ENCODE measurements around the gene NPM1.
"Not testable (repeated sequence)": the region's sequence is repeated elsewhere in the genome, so short reads cannot be mapped to it uniquely, and the experiment has no call there.

Gene NPM1

GRCh38 chr5:171369056-171369455 lies 18.6 kb upstream of the NPM1 start:
- H3K27ac Mint-ChIP-seq, result no peak overlapping the region
- no peaks in the 10 kb centered on the region for H3K9me3 Mint-ChIP-seq
- H3K4me3 Mint-ChIP-seq, result no peak overlapping the region
- H3K36me3 Mint-ChIP-seq, result no peaks in the 10 kb centered on the region
- DNase-seq (ENCODE audit: low spot score in 2 of 2) (no peak), ATAC-seq (no peak)
- no peaks in the 10 kb centered on the region for H3K4me1 Mint-ChIP-seq

DNA sequence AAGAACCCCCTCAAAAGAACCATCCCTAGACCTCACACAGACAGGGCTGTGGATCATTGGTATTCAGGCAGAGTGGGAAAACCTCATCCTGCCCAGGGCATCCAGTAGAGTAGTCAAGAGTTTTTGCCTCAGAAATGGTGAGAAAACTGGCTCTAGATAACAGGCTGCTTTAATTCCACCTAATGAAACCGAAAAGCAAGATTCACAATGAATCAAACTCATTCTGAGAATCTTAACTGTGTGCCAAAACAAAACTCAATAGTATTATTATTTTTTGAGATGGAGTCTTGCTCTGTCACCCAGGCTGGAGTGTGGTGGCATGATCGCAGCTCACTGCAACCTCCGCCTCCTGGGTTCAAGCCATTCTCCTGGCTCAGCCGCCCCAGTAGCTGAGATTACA lies 17.8 kb upstream of the NPM1 start:
- H3K4me3 Mint-ChIP-seq, result no peak overlapping the region
- DNase-seq (ENCODE audit: low spot score in 2 of 2) (no peak), ATAC-seq (peak; percentile 57)
- H3K36me3 Mint-ChIP-seq, result no peaks in the 10 kb centered on the region
- H3K27ac Mint-ChIP-seq, result no peak overlapping the region
- H3K9me3 Mint-ChIP-seq, result no peaks in the 10 kb centered on the region
- H3K4me1 Mint-ChIP-seq, result no peaks in the 10 kb centered on the region

DNA sequence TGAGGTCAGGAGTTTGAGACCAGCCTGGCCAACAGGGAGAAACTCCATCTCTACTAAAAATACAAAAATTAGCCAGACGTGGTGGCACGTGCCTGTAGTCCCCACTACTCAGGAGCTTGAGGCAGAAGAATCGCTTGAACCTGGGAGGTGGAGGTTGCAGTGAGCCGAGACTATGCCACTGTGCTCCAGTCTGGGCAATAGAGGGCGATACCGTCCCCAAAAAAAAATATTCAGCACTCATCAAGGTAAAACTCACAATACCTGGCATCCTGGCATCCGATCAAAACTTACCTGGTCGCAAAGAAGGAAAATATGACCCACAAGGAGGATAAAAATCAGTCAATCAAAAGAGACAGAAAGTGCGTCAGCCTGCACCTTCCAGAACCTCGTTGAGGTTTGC lies 16.8 kb upstream of the NPM1 start:
- not testable (repeated sequence) for H3K9me3 Mint-ChIP-seq; ATAC-seq; H3K4me1 Mint-ChIP-seq; H3K4me3 Mint-ChIP-seq; H3K27ac Mint-ChIP-seq; H3K36me3 Mint-ChIP-seq; DNase-seq (ENCODE audit: low spot score in 2 of 2)

- Mint-ChIP-seq H3K9me3 (no peaks in the 10 kb centered on the region), H3K4me3 (no peak overlapping the region), H3K4me1 (no peaks in the 10 kb centered on the region), H3K27ac (no peak overlapping the region), H3K36me3 (no peaks in the 10 kb centered on the region)
- DNase-seq (ENCODE audit: low spot score in 2 of 2) (no peak), ATAC-seq (no peak)
Measured at GRCh38 chr5:171371326-171371725, 16.3 kb upstream of the NPM1 start.

DNA sequence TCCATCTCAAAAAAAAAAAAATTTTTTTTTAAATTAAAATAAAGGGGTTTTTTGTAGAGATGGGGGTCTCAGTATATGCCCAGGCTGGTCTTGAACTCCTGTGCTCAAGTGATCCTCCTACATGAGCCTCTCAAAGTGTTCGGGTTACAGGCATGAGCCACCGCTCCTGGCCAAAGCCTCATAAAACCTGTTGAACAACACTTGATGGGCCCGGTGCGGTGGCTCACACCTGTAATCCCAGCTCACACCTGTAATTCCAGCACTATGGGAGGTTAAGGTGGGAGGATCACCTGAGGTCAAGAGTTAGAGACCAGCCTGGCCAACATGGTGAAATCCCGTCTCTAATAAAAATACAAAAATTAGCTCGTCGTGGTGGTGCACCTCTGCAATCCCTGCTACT lies 7.7 kb upstream of the NPM1 start:
- H3K36me3 Mint-ChIP-seq, result no peaks in the 10 kb centered on the region
- H3K4me1 Mint-ChIP-seq, result no peaks in the 10 kb centered on the region
- no peak overlapping the region for H3K4me3 Mint-ChIP-seq
- DNase-seq (ENCODE audit: low spot score in 2 of 2) (no peak), ATAC-seq (no peak)
- no peak overlapping the region for H3K27ac Mint-ChIP-seq
- no peaks in the 10 kb centered on the region for H3K9me3 Mint-ChIP-seq

DNA sequence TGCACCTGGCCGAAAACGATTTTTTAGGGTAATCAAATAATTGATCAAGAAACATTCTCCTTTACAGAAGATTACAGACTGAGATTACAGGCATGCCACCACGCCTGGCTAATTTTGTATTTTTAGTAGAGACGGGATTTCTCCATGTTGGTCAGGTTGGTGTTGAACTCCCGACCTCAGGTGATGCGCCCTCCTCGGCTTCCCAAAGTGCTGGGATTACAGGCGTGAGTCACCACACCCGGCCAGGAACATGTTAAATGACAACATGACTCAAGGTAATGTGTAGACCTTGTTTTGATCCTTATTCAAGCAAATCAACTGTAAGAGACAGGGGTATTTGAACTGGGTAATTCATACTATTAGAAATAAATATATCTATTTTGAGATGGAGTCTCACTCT lies 3.2 kb upstream of the NPM1 start:
- peaks cover 25% of the 10 kb centered on the region for H3K4me1 Mint-ChIP-seq
- H3K36me3 Mint-ChIP-seq, result peaks cover 28% of the 10 kb centered on the region
- ATAC-seq; DNase-seq (ENCODE audit: low spot score in 2 of 2); H3K9me3 Mint-ChIP-seq; H3K27ac Mint-ChIP-seq; H3K4me3 Mint-ChIP-seq: not testable (repeated sequence)

DNA sequence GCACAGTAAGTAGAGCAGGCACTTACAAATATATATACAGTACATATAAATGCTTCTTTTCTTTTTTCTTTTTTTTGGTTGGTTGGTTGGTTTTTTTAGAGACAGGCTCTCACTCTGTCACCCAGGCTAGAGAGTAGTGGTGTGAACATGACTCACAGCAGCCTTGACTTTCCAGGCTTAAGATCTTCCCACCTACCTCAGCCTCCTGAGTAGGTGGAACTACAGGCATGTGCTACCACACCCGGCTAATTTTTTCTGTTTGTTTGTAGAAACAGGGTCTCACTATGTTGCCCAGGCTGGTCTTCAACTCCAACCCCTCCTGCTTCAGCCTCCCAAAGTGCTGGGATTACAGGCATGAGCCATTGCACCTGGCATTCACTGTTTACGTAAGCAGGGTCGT lies 2.6 kb upstream of the NPM1 start:
- H3K36me3 Mint-ChIP-seq, result peaks cover 34% of the 10 kb centered on the region
- H3K4me1 Mint-ChIP-seq, result peaks cover 31% of the 10 kb centered on the region
- ATAC-seq; H3K9me3 Mint-ChIP-seq; H3K4me3 Mint-ChIP-seq; DNase-seq (ENCODE audit: low spot score in 2 of 2); H3K27ac Mint-ChIP-seq: not testable (repeated sequence)

DNA sequence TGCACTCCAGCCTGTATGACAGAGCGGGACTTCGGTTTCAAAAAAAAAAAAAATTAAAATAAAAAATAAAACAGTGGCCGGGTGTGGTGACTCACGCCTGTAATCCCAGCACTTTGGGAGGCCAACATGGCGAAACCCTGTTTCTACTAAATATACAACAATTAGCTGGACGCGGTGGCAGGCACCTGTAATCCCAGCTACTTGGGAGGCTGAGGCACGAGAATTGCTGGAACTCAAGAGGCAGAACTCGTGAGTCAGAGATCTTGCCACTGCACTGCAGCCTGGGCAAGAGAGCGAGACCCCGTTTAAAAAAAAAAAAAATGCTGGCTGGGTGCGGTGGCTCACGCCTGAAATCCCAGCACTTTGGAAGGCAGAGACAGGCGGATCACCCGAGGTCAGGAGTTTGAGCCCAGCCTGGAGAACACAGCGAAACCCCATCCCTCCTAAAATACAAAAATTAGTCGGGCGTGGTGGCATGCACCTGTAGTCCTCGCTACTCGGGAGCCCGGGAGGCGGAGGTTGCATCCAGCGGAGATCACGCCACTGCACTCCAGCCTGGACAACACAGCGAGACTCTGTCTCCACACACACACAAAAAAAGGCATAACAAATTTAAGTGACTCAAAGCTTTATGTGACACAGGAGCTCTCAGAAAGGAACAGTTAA lies 1.5 kb upstream of the NPM1 start:
- Mint-ChIP-seq H3K27ac (no peak overlapping the region), H3K4me1 (peaks cover 43% of the 10 kb centered on the region)
- DNase-seq (ENCODE audit: low spot score in 2 of 2), result no peak

DNA sequence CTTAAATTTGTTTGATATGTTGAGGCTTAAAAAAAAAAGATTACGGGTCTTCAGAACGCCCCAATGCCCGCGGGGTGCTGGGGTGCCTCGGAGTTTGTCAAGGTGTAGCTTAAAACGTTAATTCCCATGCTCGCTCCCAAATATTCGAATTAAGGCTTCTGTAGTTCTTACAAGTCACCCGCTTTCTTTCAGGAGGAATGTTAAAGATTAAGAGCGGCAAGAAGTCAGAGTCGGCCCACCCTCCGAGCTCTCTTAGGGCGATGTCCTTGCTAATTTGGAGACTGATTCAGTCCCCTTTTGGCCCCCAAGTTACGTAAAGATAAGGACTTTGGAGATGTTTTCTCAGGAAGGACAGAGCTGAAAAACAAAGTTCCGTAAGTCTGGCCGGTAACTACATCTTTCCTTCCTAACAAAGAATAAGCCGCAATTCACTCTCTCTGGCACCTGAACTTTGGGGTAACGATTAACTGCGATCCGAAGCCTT lies 746 bp upstream of the NPM1 start:
- peak overlapping the region; percentile 89 for H3K4me3 Mint-ChIP-seq
- no peaks in the 10 kb centered on the region for H3K9me3 Mint-ChIP-seq
- ATAC-seq (no peak), DNase-seq (ENCODE audit: low spot score in 2 of 2) (no peak)
- H3K36me3 Mint-ChIP-seq, result peaks cover 53% of the 10 kb centered on the region
- H3K27ac Mint-ChIP-seq, result peak overlapping the region; percentile 99
- peaks cover 50% of the 10 kb centered on the region for H3K4me1 Mint-ChIP-seq

More for the DNA sequence above, 1.5 kb upstream of the NPM1 start:
- Mint-ChIP-seq H3K9me3 (no peaks in the 10 kb centered on the region), H3K36me3 (peaks cover 45% of the 10 kb centered on the region), H3K4me3 (peak overlapping the region; percentile 89)
- ATAC-seq, result no peak

GRCh38 chr5:171387970-171388815 lies 544 bp downstream of the NPM1 start:
- peak overlapping the region; percentile 99 for H3K27ac Mint-ChIP-seq
- no peaks in the 10 kb centered on the region for H3K9me3 Mint-ChIP-seq
- H3K36me3 Mint-ChIP-seq, result peaks cover 66% of the 10 kb centered on the region
- H3K4me1 Mint-ChIP-seq, result peaks cover 63% of the 10 kb centered on the region
- peak overlapping the region; percentile 89 for H3K4me3 Mint-ChIP-seq
- DNase-seq (ENCODE audit: low spot score in 2 of 2) (peak; percentile 71 to 92), ATAC-seq (peak; percentile 64)

GRCh38 chr5:171388816-171389168 lies 1.1 kb downstream of the NPM1 start:
- H3K4me1 Mint-ChIP-seq, result peaks cover 69% of the 10 kb centered on the region
- peak; percentile 49 for ATAC-seq
- H3K9me3 Mint-ChIP-seq, result no peaks in the 10 kb centered on the region
- DNase-seq (ENCODE audit: low spot score in 2 of 2), result peak in 1 of 2 donors; percentile 17
- peak overlapping the region; percentile 89 for H3K4me3 Mint-ChIP-seq
- H3K27ac Mint-ChIP-seq, result peak overlapping the region; percentile 99
- peaks cover 72% of the 10 kb centered on the region for H3K36me3 Mint-ChIP-seq

DNA sequence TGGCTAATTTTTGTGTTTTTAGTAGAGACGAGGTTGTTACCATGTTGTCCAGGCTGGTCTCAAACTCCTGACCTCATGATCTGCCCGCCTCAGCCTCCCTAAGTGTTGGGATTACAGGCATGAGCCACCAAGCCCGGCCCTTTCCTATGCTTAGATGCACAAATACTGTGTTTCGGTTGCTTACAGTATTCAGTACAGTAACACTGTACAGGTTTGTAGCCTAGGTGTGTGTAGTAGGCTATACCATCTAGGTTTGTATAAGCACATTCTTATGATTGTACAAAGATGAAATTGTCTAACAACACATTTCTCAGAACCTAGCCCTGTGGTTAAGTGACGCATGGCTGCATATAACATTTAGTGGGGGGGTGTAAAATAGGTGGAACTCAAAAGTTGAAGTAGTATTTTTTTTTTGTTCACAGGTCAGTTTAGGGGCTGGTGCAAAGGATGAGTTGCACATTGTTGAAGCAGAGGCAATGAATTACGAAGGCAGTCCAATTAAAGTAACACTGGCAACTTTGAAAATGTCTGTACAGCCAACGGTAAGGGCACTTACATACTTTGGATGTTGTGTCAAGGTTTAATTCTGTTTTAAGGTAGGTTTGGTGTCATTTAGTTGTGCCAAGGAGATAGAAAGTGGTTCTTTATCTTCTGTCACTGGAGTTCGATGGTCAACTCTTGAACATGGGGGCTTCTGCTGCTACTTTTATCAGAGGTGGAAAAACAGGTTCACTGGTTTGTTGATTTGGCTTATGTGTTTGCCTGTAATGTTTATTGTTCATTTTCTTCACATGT lies 3.4 kb downstream of the NPM1 start:
- Mint-ChIP-seq H3K27ac (peak overlapping the region; percentile 99), H3K4me1 (peaks cover 78% of the 10 kb centered on the region), H3K4me3 (peak overlapping the region; percentile 89), H3K36me3 (peaks cover 95% of the 10 kb centered on the region), H3K9me3 (no peaks in the 10 kb centered on the region)
- ATAC-seq (peak; percentile 48), DNase-seq (ENCODE audit: low spot score in 2 of 2) (no peak)

DNA sequence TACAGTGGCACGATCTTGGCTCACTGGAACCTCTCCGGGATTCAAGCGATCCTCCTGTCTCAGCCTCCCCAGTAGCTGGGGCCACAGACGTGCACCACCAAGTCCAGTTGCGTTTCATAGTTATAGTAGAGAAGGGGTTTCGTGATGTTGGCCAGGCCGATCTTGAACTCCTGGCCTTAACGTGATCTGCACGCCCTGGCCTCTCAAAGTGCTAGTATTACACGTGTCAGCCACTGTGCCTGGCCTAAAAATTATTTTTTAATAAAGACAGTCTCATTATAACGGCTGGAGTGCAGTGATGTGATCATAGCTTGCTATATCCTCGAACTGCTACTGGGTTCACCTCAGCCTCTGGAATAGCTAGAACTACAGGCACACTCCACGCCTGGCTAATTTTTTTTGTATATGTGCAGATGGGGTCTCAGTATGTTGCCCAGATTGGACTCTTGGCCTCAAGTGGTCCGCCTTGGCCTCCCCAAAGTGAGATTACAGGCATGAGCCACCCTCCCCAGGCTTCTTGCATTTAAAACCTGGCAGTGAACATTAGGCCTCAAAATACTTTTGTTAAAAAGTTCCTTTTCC lies 4.4 kb downstream of the NPM1 start:
- Mint-ChIP-seq H3K4me3 (peak overlapping the region; percentile 89), H3K4me1 (peaks cover 82% of the 10 kb centered on the region), H3K36me3 (peaks cover 100% of the 10 kb centered on the region), H3K27ac (peak overlapping the region; percentile 99), H3K9me3 (no peaks in the 10 kb centered on the region)
- DNase-seq (ENCODE audit: low spot score in 2 of 2) (no peak), ATAC-seq (no peak)

GRCh38 chr5:171392585-171393159 lies 5.0 kb downstream of the NPM1 start:
- H3K27ac Mint-ChIP-seq, result peak overlapping the region; percentile 99
- ATAC-seq (no peak), DNase-seq (ENCODE audit: low spot score in 2 of 2) (no peak)
- peaks cover 100% of the 10 kb centered on the region for H3K36me3 Mint-ChIP-seq
- no peaks in the 10 kb centered on the region for H3K9me3 Mint-ChIP-seq
- peak overlapping the region; percentile 89 for H3K4me3 Mint-ChIP-seq
- H3K4me1 Mint-ChIP-seq, result peaks cover 81% of the 10 kb centered on the region

- Mint-ChIP-seq H3K9me3 (no peaks in the 10 kb centered on the region), H3K4me1 (peaks cover 74% of the 10 kb centered on the region), H3K4me3 (peak overlapping the region; percentile 20), H3K27ac (peak overlapping the region; percentile 83), H3K36me3 (peaks cover 100% of the 10 kb centered on the region)
- ATAC-seq (no peak), DNase-seq (ENCODE audit: low spot score in 2 of 2) (no peak)
Measured at GRCh38 chr5:171395042-171395441, 7.4 kb downstream of the NPM1 start.
